ENCODE results near the gene CERS4. TPM values are rescaled to one million over a fixed set of nuclear protein-coding genes. Genes with fewer than 3 reads are reported as not detected.
A peak's percentile ranks its signal among the peaks of the same experiment; 100 is the strongest.

The CERS4 gene
- total RNA-seq, 2 donors from 2014 or later: 170 to 176 TPM

DNA sequence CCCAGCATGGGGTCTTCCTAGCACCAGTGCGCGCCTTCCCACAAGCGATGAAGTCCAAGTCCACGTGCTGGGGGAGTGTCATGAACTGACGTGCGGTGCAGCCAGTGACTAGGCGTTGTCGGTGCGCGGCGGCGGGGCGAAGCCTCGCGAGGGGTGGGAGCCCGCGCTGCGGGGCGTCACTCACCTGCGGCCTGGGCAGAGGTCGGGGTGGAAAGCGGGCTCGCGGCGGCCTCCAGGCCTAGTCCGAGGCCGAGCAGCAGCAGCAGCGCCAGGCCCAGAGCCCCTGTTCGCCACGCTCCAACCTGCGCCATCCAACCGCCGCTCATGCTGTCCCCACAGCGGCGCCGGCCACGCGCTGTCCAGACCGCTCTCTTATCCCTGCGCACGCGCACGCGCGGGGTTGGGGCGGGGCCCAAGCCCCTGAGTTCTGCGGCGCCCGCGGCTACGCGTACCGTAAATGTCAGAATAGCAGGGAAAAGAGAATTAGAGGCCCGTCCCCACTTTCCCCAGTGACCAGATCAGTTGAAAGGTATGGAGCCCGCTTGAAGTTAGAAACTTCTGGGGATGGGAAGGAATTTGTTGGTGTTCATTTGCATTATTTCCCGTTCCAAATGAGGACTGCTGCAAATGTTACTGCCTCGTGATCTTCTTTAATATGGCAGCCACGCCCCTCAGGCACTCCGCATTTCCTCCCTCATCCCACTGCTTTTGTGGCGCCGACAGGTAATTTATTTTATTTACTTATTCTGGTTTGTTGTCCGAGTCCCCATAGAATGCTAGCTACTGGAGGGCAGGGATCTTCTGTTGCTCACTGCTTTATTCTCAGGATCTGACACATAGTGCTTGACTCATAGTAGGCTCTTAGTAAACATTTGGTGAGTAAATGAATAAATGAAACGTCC lies 99.0 kb downstream of the CERS4 start, which contains the start of gene CD320:
Gene CD320 (minus strand): TSS at position 394 of the 902 bp plus-strand sequence. CDS start 68 bp downstream, at position 326.
- peaks cover 12% of the 10 kb centered on the region for H3K4me1 ChIP-seq (replicated peaks)
- under 1% methylated on average over 40 of the region's 63 CpGs for WGBS
- TF ChIP-seq POLR2AphosphoS5 (IDR thresholded peaks at IDR 0.05) (peak; percentile 88), POLR2A (IDR thresholded peaks at IDR 0.05) (peak; percentile 51)
- TF ChIP-seq, protein P1, sequence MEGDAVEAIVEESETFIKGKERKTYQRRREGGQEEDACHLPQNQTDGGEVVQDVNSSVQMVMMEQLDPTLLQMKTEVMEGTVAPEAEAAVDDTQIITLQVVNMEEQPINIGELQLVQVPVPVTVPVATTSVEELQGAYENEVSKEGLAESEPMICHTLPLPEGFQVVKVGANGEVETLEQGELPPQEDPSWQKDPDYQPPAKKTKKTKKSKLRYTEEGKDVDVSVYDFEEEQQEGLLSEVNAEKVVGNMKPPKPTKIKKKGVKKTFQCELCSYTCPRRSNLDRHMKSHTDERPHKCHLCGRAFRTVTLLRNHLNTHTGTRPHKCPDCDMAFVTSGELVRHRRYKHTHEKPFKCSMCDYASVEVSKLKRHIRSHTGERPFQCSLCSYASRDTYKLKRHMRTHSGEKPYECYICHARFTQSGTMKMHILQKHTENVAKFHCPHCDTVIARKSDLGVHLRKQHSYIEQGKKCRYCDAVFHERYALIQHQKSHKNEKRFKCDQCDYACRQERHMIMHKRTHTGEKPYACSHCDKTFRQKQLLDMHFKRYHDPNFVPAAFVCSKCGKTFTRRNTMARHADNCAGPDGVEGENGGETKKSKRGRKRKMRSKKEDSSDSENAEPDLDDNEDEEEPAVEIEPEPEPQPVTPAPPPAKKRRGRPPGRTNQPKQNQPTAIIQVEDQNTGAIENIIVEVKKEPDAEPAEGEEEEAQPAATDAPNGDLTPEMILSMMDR (IDR thresholded peaks at IDR 0.05): peak in 1 of 4 experiments; percentile 26
- H3K27ac ChIP-seq: peak within 1 kb of the TSS; percentile 54 to 66
- H3K36me3 ChIP-seq: no peaks in the 10 kb centered on the region
- H3K27me3 ChIP-seq (replicated peaks; ENCODE audit: insufficient read depth): no peaks in the 10 kb centered on the region
- DNase-seq (ENCODE audit: low spot score): peak; percentile 89
- intact Hi-C loops (cut with DNase I): loop anchor here (1.0 to 5.0 kb wide), 2 partner anchors 13 to 51 kb away; partner anchors contain the start of genes NDUFA7 and RPS28
- peak within 1 kb of the TSS; percentile 50 to 60 for H3K4me3 ChIP-seq
- no peaks in the 10 kb centered on the region for H3K9me3 ChIP-seq

DNA sequence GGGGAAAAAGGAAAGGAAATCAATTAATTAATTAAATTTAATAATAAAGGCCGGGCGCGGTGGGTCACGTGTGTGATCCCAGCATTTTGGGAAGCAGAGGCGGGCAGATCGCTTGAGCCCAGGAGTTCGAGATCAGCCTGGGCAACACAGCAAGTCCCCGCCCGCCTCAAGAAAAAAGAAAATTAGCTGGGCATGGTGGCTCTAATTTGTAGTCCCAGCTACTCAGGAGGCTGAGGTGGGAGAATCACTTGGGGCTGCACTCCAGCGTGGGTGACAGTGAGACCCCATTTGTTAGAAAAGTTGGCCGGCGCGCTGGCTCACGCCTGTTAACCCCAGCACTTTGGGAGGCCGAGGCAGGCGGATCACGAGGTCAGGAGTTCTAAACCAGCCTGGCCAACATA lies 99.7 kb downstream of the CERS4 start:
- peak; percentile 6 for DNase-seq (ENCODE audit: low spot score)
- H3K4me3 ChIP-seq: peak overlapping the region in 1 of 2 donors; percentile 60
- no peaks in the 10 kb centered on the region for H3K27me3 ChIP-seq (replicated peaks; ENCODE audit: insufficient read depth)
- peaks cover 12% of the 10 kb centered on the region for H3K4me1 ChIP-seq (replicated peaks)
- no peak for TF ChIP-seq POLR2A (IDR thresholded peaks at IDR 0.05)
- no peak for TF ChIP-seq POLR2AphosphoS5 (IDR thresholded peaks at IDR 0.05)
- TF ChIP-seq, protein P1 (IDR thresholded peaks at IDR 0.05): no peak
- peak overlapping the region; percentile 54 to 66 for H3K27ac ChIP-seq
- H3K9me3 ChIP-seq: no peaks in the 10 kb centered on the region
- WGBS: 67% methylated on average over 17 of the region's 17 CpGs
- H3K36me3 ChIP-seq: no peaks in the 10 kb centered on the region
- intact Hi-C loops (cut with DNase I): loop anchor here (1.0 to 5.0 kb wide), 2 partner anchors 12 to 52 kb away; partner anchors contain the start of genes NDUFA7 and RPS28

DNA sequence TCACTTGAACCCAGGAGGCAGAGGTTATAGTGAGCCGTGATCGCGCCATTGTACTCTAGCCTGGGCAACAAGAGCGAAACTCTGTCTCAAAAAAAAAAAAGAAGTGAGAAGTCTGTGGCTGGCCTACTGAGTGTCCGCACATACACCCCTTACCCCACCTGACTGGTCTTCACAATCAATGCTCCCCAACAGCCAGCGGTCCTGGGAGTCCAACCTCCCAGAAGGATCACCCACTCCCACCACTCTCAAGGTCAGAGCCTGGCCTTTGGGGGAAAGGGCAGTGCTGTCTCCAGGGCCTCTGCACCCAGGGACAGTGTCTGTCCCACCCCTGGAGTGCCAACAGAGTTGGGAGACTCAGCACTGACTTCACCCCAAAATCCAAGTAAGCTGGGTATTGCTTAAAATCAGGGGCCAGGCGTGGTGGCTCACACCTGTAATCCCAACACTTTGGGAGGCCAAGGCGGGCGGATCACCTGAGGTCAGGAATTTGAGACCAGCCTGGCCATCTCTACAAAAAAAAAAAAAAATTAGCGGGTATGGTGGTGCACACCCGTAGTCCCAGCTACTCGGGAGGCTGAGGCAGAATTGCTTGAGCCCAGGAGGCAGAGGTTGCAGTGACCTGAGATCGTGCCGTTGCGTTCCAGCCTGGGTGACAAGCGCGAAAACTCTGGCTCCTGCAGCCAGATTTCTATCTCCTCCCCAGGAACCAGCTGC lies 101.3 kb downstream of the CERS4 start:
- intact Hi-C loops (cut with DNase I): no loop called here
- WGBS: 94% methylated on average over 17 of the region's 17 CpGs
- Histone ChIP-seq H3K9me3 (no peaks in the 10 kb centered on the region), H3K4me3 (no peak overlapping the region), H3K27ac (peak overlapping the region in 1 of 2 donors; percentile 83), H3K27me3 (replicated peaks; ENCODE audit: insufficient read depth) (no peaks in the 10 kb centered on the region), H3K4me1 (replicated peaks) (peaks cover 12% of the 10 kb centered on the region), H3K36me3 (no peaks in the 10 kb centered on the region)
- no peak for TF ChIP-seq POLR2A (IDR thresholded peaks at IDR 0.05)
- TF ChIP-seq, protein P1 (IDR thresholded peaks at IDR 0.05): no peak
- TF ChIP-seq POLR2AphosphoS5 (IDR thresholded peaks at IDR 0.05): no peak
- DNase-seq (ENCODE audit: low spot score): no peak

DNA sequence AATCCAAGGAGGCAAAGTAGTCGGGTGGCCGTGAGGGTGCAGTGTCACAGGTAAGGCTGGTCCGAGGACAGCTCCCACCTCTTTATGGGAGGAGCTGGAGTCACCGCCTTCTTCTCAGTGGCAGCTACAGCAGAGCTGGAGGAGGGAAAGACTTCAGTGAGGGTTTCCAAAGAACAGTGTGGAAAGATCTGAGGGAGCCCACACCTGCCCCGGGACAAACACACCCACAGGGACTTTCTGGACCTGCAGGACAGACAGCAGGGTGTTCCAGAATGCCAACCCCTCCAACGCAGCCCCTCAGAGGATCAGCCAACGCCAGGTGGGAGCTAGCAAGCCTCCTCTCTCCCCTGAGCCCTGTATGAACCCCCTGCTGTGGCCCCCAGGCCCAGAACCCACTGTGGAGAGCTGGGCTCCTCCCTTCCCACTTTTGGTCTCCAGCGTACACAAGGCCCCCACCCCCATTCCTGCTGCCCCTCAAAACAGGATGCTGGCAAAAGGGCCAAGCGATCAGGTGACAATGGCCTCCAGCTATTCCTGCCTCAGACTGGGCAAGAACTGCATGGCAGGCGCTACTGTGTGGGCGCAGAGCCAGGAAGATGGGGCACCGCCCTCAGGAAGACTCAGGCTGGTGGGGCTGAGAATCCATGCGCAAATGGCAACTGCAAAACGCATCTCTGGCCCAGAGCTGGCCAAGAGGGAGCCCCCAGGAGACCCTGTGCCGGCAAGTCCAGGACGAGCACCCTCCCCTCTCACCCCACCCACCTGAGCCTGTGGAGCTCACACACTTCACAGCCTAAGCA lies 102.5 kb downstream of the CERS4 start:
- Histone ChIP-seq H3K36me3 (no peaks in the 10 kb centered on the region), H3K9me3 (no peaks in the 10 kb centered on the region), H3K27me3 (replicated peaks; ENCODE audit: insufficient read depth) (no peaks in the 10 kb centered on the region), H3K4me3 (no peak overlapping the region), H3K4me1 (replicated peaks) (peaks cover 12% of the 10 kb centered on the region), H3K27ac (peak overlapping the region; percentile 69 to 83)
- TF ChIP-seq POLR2AphosphoS5 (IDR thresholded peaks at IDR 0.05): peak; percentile 36
- TF ChIP-seq, protein P1 (IDR thresholded peaks at IDR 0.05): no peak
- no peak for TF ChIP-seq POLR2A (IDR thresholded peaks at IDR 0.05)
- intact Hi-C loops (cut with DNase I): no loop called here
- 53% methylated on average over 16 of the region's 16 CpGs for WGBS
- peak; percentile 63 for DNase-seq (ENCODE audit: low spot score)

Other genes starting within 250 kb of the CERS4 start
- gene ELAVL1, start 203.7 kb upstream of the CERS4 start, total RNA-seq: 10 to 100 TPM; 35.6 to 76.9 TPM
- gene CCL25, start 156.6 kb upstream of the CERS4 start, total RNA-seq: not detected
- gene FBN3, start 59.8 kb upstream of the CERS4 start, total RNA-seq: 1 to 10 TPM; 3.1 to 5.2 TPM
- gene CD320, start 99.0 kb downstream of the CERS4 start, total RNA-seq: 10 to 100 TPM; 50.8 to 91.4 TPM
- 10 to 100 TPM; 39.6 to 52.6 TPM for gene NDUFA7, start 112.0 kb downstream of the CERS4 start, total RNA-seq
- 100 to 1,000 TPM; 488 to 498 TPM for gene RPS28, start 112.1 kb downstream of the CERS4 start, total RNA-seq
- 10 to 100 TPM; 15.4 to 23.8 TPM for gene KANK3, start 133.9 kb downstream of the CERS4 start, total RNA-seq
- 10 to 100 TPM; 25.7 to 26.4 TPM for gene ANGPTL4, start 154.8 kb downstream of the CERS4 start, total RNA-seq
- gene RAB11B, start 181.0 kb downstream of the CERS4 start, total RNA-seq: 100 to 1,000 TPM in 1 of 2 donors, 10 to 100 TPM in 1; 60.7 to 103 TPM
- gene MARCHF2, start 203.9 kb downstream of the CERS4 start, total RNA-seq: 100 to 1,000 TPM; 119 to 163 TPM
- gene HNRNPM, start 235.6 kb downstream of the CERS4 start, total RNA-seq: 100 to 1,000 TPM; 111 to 147 TPM

All from prostate gland (tissue), 2 donors.